Karpas-422 (cell line): ENCODE results near the gene NBPF14. TPM values are rescaled to one million over a fixed set of nuclear protein-coding genes. Genes with fewer than 3 reads are reported as not detected.
"Not testable (repeated sequence)": the region's sequence is repeated elsewhere in the genome, so short reads cannot be mapped to it uniquely, and the experiment has no call there.

ENCODE experiments used
- DNase-seq: peaks from one replicate; pipeline ENCODE4 v3.0.0-alpha.2; 2015
- H2AFZ ChIP-seq: fragments of 200-600 bp; sonication (generic); 2 replicates; pipeline ENCODE4 v1.6.1; 2014; ENCODE audit warnings: antibody characterized with exemption, low read length, mixed read lengths
- H3K27ac ChIP-seq: fragments of 200-600 bp; sonication (generic); 2 replicates; pipeline ENCODE4 v1.5.1; 2014; ENCODE audit warnings: mild to moderate bottlenecking, low read length, moderate library complexity
- H3K27me3 ChIP-seq: fragments of 200-600 bp; sonication (generic); 2 replicates; pipeline ENCODE4 v1.6.1; 2014; ENCODE audit warnings: low read length, mixed read lengths
- H3K36me3 ChIP-seq: fragments of 200-600 bp; sonication (generic); 2 replicates; pipeline ENCODE4 v1.6.1; 2014; ENCODE audit warnings: low read length, mixed read lengths; ENCODE audit not compliant: insufficient read depth
- H3K4me1 ChIP-seq: fragments of 200-600 bp; sonication (generic); 2 replicates; pipeline ENCODE4 v1.6.1; 2014; ENCODE audit warnings: mild to moderate bottlenecking, low read length, mixed read lengths
- H3K4me2 ChIP-seq: fragments of 200-600 bp; sonication (generic); 2 replicates; pipeline ENCODE4 v1.6.1; 2014; ENCODE audit warnings: low read length, low read depth, mild to moderate bottlenecking; ENCODE audit not compliant: poor library complexity, severe bottlenecking
- H3K4me3 ChIP-seq: fragments of 200-600 bp; sonication (generic); 2 replicates; pipeline ENCODE4 v1.5.1; 2014; ENCODE audit warnings: mild to moderate bottlenecking, antibody characterized with exemption, low read length, mixed read lengths
- H3K79me2 ChIP-seq: fragments of 200-600 bp; sonication (generic); 2 replicates; pipeline ENCODE4 v1.6.1; 2014; ENCODE audit warnings: mild to moderate bottlenecking, low read length, mixed read lengths
- H3K9ac ChIP-seq: fragments of 200-600 bp; sonication (generic); 2 replicates; pipeline ENCODE4 v1.6.0; 2014; ENCODE audit warnings: low read length
- H3K9me2 ChIP-seq: fragments of 200-600 bp; sonication (generic), shearing (Covaris generic); replicated peaks from 2 replicates; pipeline ENCODE4 v1.6.0; 2014; ENCODE audit warnings: mild to moderate bottlenecking, low read length, moderate library complexity; ENCODE audit not compliant: insufficient read depth
- H3K9me3 ChIP-seq: fragments of 300-700, 200-600 bp; sonication (generic); 2 replicates; pipeline ENCODE4 v1.6.1; 2014; ENCODE audit warnings: low read length, mixed read lengths
- H4K20me1 ChIP-seq: fragments of 200-600 bp; sonication (generic); 2 replicates; pipeline ENCODE4 v1.6.1; 2014; ENCODE audit warnings: mild to moderate bottlenecking, antibody characterized with exemption, low read length, low read depth; ENCODE audit not compliant: insufficient read depth
- small RNA-seq: library from RNA; depleted of rRNA; stranded (forward); fragments of <200 nt; gene quantifications from one replicate; pipeline ENCODE3, GENCODE V24; 2014
- total RNA-seq: library from RNA; depleted of rRNA; stranded (reverse); fragments of >200 nt; shearing (Covaris generic); gene quantifications from 2 replicates; pipeline ENCODE4 v1.2.3, GENCODE V29; 2014; ENCODE audit warnings: low replicate concordance; rRNA removed

The NBPF14 gene
- total RNA-seq, 1 experiment from 2014 or later = 1.7 TPM

- not testable (repeated sequence) for DNase-seq, H3K9me3 ChIP-seq, H3K9ac ChIP-seq, H4K20me1 ChIP-seq, H3K4me2 ChIP-seq, H3K27ac ChIP-seq, H3K79me2 ChIP-seq, H3K27me3 ChIP-seq, H2AFZ ChIP-seq, H3K4me1 ChIP-seq, H3K4me3 ChIP-seq, H3K9me2 ChIP-seq, H3K36me3 ChIP-seq
Observed at GRCh38 chr1:148483029-148483428, 112.8 kb downstream of the NBPF14 start, which contains the start of gene PPIAL4G. PPIAL4G (minus strand) TSS chr1:148483302; CDS start chr1:148483252, 50 bp downstream.

Small RNAs within 50 kb of the gene (small RNA-seq; reads per million reads assigned to genes)
- 0.24 reads per million for gene RF00003

Other genes with a start within 250 kb of the NBPF14 start
- gene PPIAL4G, start 112.7 kb downstream of the NBPF14 start, total RNA-seq = not detected in 2 replicates
- gene NUDT4B, start 152.8 kb upstream of the NBPF14 start, total RNA-seq = 2.3 TPM in 1 of 2 replicates, not detected in the other
- gene PDE4DIP, start 248.4 kb upstream of the NBPF14 start, total RNA-seq = 4.4 and 15.6 TPM in 2 replicates